Neural cell (in vitro differentiated cells): Measurements from ENCODE around the gene TECPR2. TPM values are rescaled to one million over a fixed set of nuclear protein-coding genes. Genes with fewer than 3 reads are reported as not detected.

Source experiments
- H2AFZ ChIP-seq: fragments of 200-600, 300-800 bp; sonication (generic), shearing (Covaris generic); 2 replicates; pipeline ENCODE4 v1.6.0; 2014; ENCODE audit warnings: low read depth, mild to moderate bottlenecking, antibody characterized with exemption, low read length, moderate library complexity
- H3F3A ChIP-seq: fragments of 200-600 bp; shearing (Covaris generic); 2 replicates; pipeline ENCODE4 v1.6.1; 2016; ENCODE audit warnings: mild to moderate bottlenecking, moderate library complexity, mixed read lengths, antibody characterized with exemption, low read length; ENCODE audit not compliant: insufficient read depth, poor library complexity, severe bottlenecking
- H3K27ac ChIP-seq: fragments of 200-600, 300-800 bp; sonication (generic), shearing (Covaris generic); 2 replicates; pipeline ENCODE4 v1.5.1; 2014; ENCODE audit warnings: mild to moderate bottlenecking, low read length, moderate library complexity
- H3K27me3 ChIP-seq: fragments of 300-800, 200-600 bp; sonication (generic), shearing (Covaris generic); 2 replicates; pipeline ENCODE4 v1.6.0; 2014; ENCODE audit warnings: mild to moderate bottlenecking, low read depth, low read length, moderate library complexity; ENCODE audit not compliant: insufficient read depth
- H3K36me3 ChIP-seq: fragments of 300-800, 200-600 bp; sonication (generic), shearing (Covaris generic); 2 replicates; pipeline ENCODE4 v1.5.1; 2014; ENCODE audit warnings: mild to moderate bottlenecking, antibody characterized with exemption, low read length, moderate library complexity; ENCODE audit not compliant: insufficient read depth
- H3K4me2 ChIP-seq: fragments of 300-800, 200-600 bp; sonication (generic), shearing (Covaris generic); 2 replicates; pipeline ENCODE4 v1.6.0; 2014; ENCODE audit warnings: mild to moderate bottlenecking, low read length
- H3K4me3 ChIP-seq: fragments of 300-800, 200-600 bp; sonication (generic), shearing (Covaris generic); 2 replicates; pipeline ENCODE4 v1.5.1; 2014; ENCODE audit warnings: mild to moderate bottlenecking, low read length, moderate library complexity
- H3K79me2 ChIP-seq: fragments of 200-600 bp; shearing (Covaris generic); replicated peaks from 2 replicates; pipeline ENCODE4 v1.6.0; 2014; ENCODE audit warnings: mild to moderate bottlenecking, low read length, moderate library complexity; ENCODE audit not compliant: insufficient read depth
- H3K9ac ChIP-seq: fragments of 300-800, 200-600 bp; sonication (generic), shearing (Covaris generic); 2 replicates; pipeline ENCODE4 v1.6.1; 2016; ENCODE audit warnings: mild to moderate bottlenecking, low read length, mixed read lengths
- H3K9me2 ChIP-seq: fragments of 200-600 bp; shearing (Covaris generic); 2 replicates; pipeline ENCODE4 v1.6.1; 2016; ENCODE audit warnings: mild to moderate bottlenecking, low read length, mixed read lengths; ENCODE audit not compliant: insufficient read depth
- H3K9me3 ChIP-seq: fragments of 200-600, 300-800 bp; sonication (generic), shearing (Covaris generic); 2 replicates; pipeline ENCODE4 v1.6.1; 2016; ENCODE audit warnings: mild to moderate bottlenecking, mixed run types, low read length, moderate library complexity, mixed read lengths
- H4K20me1 ChIP-seq: fragments of 200-600 bp; shearing (Covaris generic); 2 replicates; pipeline ENCODE4 v1.6.1; 2016; ENCODE audit warnings: mild to moderate bottlenecking, mixed run types; ENCODE audit not compliant: insufficient read depth
- CTCF ChIP-seq: fragments of 450-650 bp; IDR thresholded peaks from 2 replicates; pipeline ENCODE4 v1.5.1; 2014; ENCODE audit warnings: antibody characterized with exemption, mild to moderate bottlenecking, moderate library complexity; ENCODE audit not compliant: poor library complexity, severe bottlenecking
- EP300 ChIP-seq: fragments of 450-650 bp; conservative IDR thresholded peaks from 2 replicates; pipeline ENCODE4 v1.6.1; 2014; ENCODE audit warnings: antibody characterized with exemption, mild to moderate bottlenecking, moderate library complexity; ENCODE audit not compliant: poor library complexity, severe bottlenecking
- EZH2 ChIP-seq: fragments of 200-600, 300-800 bp; shearing (Covaris generic), sonication (generic); IDR thresholded peaks from 2 replicates; pipeline ENCODE4 v1.6.1; 2014; ENCODE audit warnings: antibody characterized with exemption, low read length, borderline replicate concordance, mild to moderate bottlenecking; ENCODE audit not compliant: insufficient read depth, poor library complexity, severe bottlenecking
- MXI1 ChIP-seq: fragments of 450-650 bp; conservative IDR thresholded peaks from 2 replicates; pipeline ENCODE4 v1.6.1; 2014; ENCODE audit warnings: antibody characterized with exemption, mild to moderate bottlenecking; ENCODE audit not compliant: poor library complexity, severe bottlenecking
- POLR2AphosphoS5 ChIP-seq: IDR thresholded peaks from 2 replicates; pipeline ENCODE4 v1.6.1; 2012
- RAD21 ChIP-seq: fragments of 450-650 bp; conservative IDR thresholded peaks from 2 replicates; pipeline ENCODE4 v1.6.1; 2014; ENCODE audit warnings: antibody characterized with exemption, mild to moderate bottlenecking, moderate library complexity
- REST ChIP-seq: IDR thresholded peaks from 2 replicates; pipeline ENCODE4 v1.6.1; 2012; ENCODE audit warnings: borderline replicate concordance
- SMC3 ChIP-seq: fragments of 450-650 bp; conservative IDR thresholded peaks from 2 replicates; pipeline ENCODE4 v1.6.1; 2014; ENCODE audit warnings: antibody characterized with exemption, mild to moderate bottlenecking, moderate library complexity; ENCODE audit not compliant: poor library complexity
- TAF1 ChIP-seq: IDR thresholded peaks from 2 replicates; pipeline ENCODE4 v1.6.1; 2012; ENCODE audit warnings: low read depth
- polyA plus RNA-seq: library from polyadenylated mRNA; depleted of rRNA; stranded (reverse); fragments of >200 nt; gene quantifications from 2 replicates; pipeline ENCODE4 v1.2.3, GENCODE V29; 2014

Gene TECPR2
- polyA plus RNA-seq, 1 donor from 2014 or later: 7.0 TPM

- no peak overlapping the region for H3K27ac ChIP-seq
- no peaks in the 10 kb centered on the region for H3K27me3 ChIP-seq
- TF ChIP-seq POLR2AphosphoS5 (no peak), EZH2 (no peak), TAF1 (no peak), EP300 (no peak)
- no peaks in the 10 kb centered on the region for H4K20me1 ChIP-seq
- no peaks in the 10 kb centered on the region for H3K79me2 ChIP-seq
- no peak overlapping the region for H3K4me2 ChIP-seq
- no peak overlapping the region for H3K9ac ChIP-seq
- no peak overlapping the region for H3K4me3 ChIP-seq
- no peaks in the 10 kb centered on the region for H3F3A ChIP-seq
- no peak overlapping the region for H2AFZ ChIP-seq
- no peaks in the 10 kb centered on the region for H3K36me3 ChIP-seq
- H3K9me3 ChIP-seq: no peaks in the 10 kb centered on the region
- no peaks in the 10 kb centered on the region for H3K9me2 ChIP-seq
Measured at GRCh38 chr14:102424923-102425322, 62.2 kb downstream of the TECPR2 start.

GRCh38 chr14:102426796-102427195 lies 64.1 kb downstream of the TECPR2 start:
- H3K9ac ChIP-seq: no peak overlapping the region
- H3K4me3 ChIP-seq: no peak overlapping the region
- H4K20me1 ChIP-seq: no peaks in the 10 kb centered on the region
- H2AFZ ChIP-seq: no peak overlapping the region
- H3K9me3 ChIP-seq: no peaks in the 10 kb centered on the region
- H3F3A ChIP-seq: no peaks in the 10 kb centered on the region
- no peak overlapping the region for H3K27ac ChIP-seq
- H3K79me2 ChIP-seq: no peaks in the 10 kb centered on the region
- H3K27me3 ChIP-seq: no peaks in the 10 kb centered on the region
- no peaks in the 10 kb centered on the region for H3K9me2 ChIP-seq
- no peaks in the 10 kb centered on the region for H3K36me3 ChIP-seq
- TF ChIP-seq RAD21 (no peak), TAF1 (no peak), CTCF (no peak), EZH2 (no peak), POLR2AphosphoS5 (no peak)
- H3K4me2 ChIP-seq: no peak overlapping the region

- no peak overlapping the region for H3K27ac ChIP-seq
- H3K27me3 ChIP-seq: no peaks in the 10 kb centered on the region
- TF ChIP-seq POLR2AphosphoS5: no peak
- TF ChIP-seq TAF1: no peak
- TF ChIP-seq SMC3: no peak
- TF ChIP-seq EZH2: no peak
- TF ChIP-seq REST: no peak
- no peak for TF ChIP-seq RAD21
- TF ChIP-seq EP300: no peak
- TF ChIP-seq MXI1: no peak
- TF ChIP-seq CTCF: no peak
- H3K79me2 ChIP-seq: no peaks in the 10 kb centered on the region
- no peaks in the 10 kb centered on the region for H3K9me2 ChIP-seq
- H3K4me3 ChIP-seq: no peak overlapping the region
- H3K4me2 ChIP-seq: no peak overlapping the region
- no peak overlapping the region for H2AFZ ChIP-seq
- no peaks in the 10 kb centered on the region for H3K36me3 ChIP-seq
- H4K20me1 ChIP-seq: no peaks in the 10 kb centered on the region
- no peak overlapping the region for H3K9ac ChIP-seq
- H3K9me3 ChIP-seq: no peaks in the 10 kb centered on the region
- H3F3A ChIP-seq: no peaks in the 10 kb centered on the region
Measured at GRCh38 chr14:102427642-102428041, 64.9 kb downstream of the TECPR2 start.
